Right forelimb (tissue), 1 donor: ENCODE measurements around the gene CLEC16A.

Experiments
- DNase-seq: peaks from one replicate; pipeline ENCODE4 v3.0.0-alpha.2; 2018

Gene CLEC16A

DNA sequence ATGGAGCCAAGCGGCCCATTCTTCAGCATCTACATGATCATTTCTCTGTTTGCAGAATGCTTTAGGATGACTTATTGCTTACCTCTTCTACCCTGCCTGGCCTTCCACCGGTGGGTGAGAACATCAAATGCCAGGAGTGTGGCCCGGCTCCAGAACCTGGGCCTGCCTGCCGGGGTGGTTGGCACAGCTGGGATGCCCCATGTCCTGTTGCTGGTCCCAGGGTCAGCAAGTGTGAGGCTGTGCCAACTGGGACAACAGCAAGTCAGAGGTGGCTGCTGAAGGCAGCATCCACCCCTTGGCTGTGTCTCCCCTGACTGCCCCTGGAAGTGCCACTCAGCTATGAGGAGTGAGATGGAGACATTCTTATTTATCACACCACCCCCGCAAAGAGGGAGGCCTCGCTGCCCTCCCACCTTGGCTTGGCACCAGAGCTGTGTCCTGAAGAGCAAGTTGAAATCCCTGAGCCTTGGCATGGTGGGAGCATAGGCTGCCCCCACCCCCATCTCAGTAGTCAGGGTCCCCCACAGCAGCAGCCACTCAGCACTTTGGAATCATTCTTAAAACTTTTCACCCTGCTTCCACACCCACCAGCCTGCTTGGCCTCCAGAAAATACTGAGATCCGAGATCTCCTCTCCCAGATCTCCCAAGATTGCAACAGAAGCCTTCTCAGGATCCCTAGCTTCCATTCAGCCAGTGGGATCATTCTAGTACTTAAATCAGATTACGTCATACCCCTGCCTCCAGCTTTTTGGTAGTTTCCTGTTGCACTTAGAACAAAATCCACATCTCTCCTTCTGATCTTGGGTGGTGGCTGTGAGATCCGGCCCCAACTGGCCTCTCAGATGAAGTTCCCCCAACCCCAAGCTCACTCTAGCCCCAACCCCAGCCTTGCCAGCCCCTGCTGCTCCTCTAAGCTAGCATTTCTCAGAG, 184.1 kb downstream of the CLEC16A start:
- no peak for DNase-seq

DNA sequence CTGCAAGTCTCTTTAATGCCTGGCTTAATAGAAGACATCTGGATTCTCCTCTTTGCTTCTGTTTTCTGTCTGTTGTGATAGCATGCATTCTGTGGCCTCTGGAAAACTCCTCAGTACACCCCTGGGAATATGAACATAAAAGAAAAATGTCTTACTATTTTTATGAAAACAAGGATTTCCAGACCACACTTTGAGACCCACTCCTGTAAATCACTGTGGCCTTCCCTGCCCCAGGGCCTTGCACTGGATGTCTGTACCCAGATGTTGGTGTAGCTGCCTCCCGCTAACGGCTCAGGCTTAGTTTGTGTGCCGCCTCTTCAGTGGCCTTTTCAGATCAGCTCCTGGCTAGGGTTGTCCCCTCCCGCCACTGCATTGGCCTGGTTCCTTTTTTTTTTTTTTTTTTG, 185.0 kb downstream of the CLEC16A start:
- no peak for DNase-seq

DNA sequence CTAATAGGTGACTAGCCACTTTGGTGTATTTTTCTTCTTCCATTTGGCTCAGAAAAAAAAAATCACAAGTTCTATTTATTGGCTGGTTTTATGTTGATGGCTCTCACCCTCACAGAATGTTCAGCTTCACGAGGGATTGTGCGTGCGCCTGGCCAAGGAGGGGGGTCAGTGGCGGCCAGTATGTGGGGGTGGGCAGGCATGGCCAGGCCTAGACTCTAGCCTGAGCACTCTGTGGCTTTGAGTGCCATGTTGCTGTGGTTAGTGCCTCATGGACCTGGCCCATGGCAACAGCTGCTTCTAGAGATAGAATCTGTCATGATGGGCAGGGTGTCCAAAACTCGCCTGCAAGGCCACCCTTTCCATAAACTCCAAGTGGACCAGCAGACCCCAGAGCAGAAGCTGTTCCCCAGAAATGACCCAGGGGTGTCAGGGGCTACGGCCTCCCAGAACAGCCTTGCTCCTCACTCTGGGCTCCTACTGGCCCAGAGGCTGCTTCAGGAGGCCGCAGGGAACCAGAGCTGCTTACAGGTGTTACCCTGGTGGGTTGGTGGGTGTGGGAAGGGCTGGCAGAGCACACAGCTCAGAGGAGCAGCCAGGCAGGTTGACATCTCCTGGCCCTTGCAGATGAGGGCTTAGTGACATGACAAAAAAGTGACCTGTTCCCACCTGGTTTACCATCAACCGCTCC, 186.8 kb downstream of the CLEC16A start:
- no peak for DNase-seq

DNA sequence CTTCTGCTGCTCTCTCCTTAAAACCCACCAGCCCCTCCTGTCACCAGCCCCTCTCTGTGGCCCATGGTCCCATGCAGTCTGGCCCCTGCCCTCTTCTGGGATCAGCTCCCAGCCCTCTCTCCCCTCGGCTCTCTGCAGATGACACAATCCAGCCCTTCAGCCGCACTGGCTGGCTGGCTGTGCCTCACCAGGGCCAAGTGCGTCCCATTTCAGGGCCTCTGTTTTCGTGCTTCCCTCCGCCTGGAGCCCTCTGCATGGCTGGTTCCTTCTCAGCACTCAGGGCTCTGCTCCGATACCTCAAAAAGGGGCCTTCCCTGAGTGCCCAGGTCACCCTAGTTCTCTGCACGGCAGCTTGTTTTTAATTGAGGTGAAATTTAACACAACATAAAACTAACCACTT, 187.3 kb downstream of the CLEC16A start:
- DNase-seq = no peak

DNA sequence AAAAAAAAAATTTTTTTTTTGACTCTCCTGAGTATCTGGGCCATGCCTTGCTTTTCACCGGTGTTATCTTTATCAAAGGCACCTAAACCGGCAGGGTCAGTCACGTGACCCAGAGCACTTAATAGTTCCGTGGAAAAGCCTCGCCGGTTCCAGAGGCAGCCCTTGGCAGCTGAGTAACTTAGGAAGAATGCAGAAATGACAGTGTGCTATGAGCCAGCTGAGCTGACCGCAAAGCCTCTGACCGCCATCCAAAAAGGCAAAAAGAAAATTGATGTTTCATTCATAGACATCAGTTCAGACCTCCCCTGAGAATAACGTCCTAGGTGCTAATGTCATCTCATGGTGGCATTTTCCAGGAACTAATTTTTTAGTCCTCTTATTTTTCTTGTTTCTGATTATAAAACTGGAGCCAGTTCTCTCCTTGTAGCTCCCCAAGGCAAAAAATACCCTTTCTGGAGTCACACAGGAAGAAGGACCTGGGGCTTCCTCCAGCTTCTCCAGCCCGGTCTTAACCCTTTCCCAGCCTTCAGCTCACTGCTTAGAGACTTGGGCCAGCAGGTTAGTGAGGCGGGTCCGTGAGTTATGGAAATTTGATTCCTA, 189.1 kb downstream of the CLEC16A start:
- peak; percentile 80 for DNase-seq

DNA sequence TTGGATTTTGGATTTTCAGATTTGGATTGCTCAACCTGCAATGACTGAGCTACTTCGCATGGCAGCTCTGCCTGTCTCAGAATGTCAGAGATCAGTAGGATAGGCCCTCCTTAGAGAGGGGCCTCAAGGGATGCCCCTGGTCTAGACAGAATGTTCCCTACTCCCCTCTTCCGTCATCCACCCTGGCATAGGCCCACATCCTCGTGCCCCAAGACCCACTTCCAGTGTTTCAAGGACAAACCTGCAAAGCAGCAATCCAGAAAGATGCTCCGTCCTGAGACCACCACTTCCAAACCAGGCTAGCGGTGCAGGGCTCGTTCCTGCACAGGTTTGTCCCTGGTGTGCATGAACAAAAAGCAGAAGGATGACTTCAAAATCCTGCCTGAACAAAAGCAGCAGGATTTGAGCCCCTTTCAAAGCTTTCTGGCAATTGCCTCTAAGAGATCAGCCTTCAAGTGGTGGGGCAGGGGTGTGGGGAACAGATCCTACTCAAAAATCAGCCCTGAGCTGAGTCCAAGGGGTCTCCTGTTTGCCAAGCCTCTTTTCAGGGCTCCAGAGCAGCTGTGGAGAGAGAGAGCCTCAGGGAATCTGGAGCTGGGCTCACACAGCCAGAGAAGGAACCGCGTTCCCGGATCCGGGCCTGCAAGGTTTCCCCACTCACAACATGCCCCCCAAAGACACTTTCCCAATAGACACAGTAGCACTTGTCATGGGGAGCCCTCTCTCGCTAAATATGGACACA, 190.5 kb downstream of the CLEC16A start:
- no peak for DNase-seq

DNA sequence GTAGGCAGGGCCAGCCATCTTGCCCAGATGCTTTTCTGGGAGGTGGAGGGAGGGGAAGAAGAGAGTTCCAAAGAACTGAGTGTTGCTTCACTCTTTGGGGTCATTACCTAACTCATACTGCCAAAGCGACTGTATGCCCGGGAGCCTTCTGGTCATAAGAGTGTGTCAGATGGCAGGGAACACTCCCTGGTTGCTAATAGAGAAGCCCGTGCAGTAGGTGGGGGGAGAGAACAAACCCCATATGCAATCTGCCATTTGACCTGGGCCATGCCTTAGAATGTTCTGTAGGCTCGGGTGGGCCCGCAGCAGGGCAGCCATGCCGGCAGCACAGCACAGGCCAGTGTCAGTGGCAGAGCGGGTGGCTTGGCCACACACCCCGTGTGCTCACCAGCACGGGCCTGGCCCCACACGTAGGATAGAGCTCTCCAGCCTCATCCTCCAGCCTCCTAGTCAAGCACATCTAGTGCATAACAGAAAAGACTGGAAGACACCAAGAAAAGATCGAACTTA, 191.2 kb downstream of the CLEC16A start:
- DNase-seq = no peak

DNA sequence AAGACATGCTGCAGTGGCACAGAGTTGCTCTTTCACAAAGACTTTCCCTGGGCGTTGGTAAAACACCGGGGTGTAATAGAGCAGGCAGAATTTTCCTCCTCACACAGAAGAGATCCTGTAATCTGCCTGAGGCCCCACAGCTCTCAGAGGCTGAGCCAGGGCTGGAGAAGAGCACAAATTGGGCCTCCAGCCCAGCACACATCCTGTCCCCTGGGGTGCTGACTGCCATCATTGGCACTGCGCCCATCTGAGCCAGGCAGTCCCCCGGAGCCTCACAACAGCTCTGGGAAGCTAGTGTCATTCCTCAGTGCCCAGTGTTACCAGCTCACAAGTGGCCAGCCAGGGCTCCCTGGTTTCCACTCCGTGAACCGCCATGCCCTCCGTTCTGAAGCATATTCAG, 192.2 kb downstream of the CLEC16A start:
- no peak for DNase-seq

DNA sequence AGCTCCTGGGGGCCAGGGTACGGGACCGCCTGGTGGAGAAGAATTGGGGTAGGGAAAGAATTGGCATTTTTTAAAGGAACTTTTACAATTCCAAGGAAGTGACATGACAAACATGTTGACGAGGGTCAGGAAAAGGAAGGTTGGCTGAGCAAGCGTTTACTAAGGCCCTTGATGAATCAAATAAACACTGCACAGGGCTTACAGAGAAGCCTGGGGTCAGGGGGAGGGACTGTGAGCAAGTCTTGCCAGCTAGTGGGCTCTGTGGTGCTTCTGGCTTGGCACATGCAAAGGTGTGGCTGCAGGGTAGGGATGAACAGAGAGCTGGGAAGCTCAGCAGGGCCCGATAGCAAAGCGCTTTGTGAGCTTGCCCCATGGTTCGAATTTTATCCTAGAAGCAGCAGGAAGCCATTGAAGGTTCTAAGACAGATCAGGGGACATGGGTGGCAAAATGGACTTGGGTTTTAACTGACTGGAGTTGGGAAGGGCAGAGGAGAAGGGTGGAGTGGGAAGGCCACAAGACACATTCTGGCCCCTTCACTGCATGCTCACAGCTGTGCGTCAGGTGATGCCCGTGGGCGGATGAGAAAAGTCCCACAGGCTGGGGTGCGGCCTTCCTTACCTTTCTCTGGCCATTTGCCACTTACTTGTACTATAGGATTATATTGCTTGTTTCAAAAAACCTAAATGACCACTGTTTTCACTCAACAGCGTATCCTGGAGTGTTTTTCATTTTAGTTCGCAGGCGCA, 193.8 kb downstream of the CLEC16A start:
- DNase-seq = no peak

DNA sequence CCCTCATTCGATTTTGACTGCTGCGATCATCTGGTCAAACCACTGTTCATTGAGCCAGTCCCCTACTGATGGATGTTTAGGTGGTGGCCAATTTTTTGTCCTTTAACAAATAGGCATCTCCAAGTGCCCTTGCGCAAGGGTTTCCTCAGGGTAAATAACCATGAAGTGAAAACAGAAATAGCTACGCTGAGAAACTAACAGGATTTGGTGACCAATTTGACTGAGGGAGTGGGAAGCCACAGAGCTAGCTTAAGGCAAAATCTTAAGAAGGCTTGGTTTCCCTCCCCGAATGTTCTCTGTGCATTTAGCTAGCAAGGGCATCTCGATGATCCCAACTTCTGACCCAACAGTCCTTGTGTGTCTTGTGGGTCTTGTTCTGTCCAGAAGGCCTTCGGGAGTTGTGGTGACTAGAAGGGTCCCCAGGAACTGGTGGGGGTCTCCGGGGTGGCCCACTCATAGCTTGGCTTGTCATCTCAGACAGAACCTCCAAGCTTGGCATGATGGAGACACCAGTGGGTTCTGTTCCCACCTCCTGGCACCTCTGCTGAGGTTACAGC, 194.5 kb downstream of the CLEC16A start:
- DNase-seq = no peak

DNA sequence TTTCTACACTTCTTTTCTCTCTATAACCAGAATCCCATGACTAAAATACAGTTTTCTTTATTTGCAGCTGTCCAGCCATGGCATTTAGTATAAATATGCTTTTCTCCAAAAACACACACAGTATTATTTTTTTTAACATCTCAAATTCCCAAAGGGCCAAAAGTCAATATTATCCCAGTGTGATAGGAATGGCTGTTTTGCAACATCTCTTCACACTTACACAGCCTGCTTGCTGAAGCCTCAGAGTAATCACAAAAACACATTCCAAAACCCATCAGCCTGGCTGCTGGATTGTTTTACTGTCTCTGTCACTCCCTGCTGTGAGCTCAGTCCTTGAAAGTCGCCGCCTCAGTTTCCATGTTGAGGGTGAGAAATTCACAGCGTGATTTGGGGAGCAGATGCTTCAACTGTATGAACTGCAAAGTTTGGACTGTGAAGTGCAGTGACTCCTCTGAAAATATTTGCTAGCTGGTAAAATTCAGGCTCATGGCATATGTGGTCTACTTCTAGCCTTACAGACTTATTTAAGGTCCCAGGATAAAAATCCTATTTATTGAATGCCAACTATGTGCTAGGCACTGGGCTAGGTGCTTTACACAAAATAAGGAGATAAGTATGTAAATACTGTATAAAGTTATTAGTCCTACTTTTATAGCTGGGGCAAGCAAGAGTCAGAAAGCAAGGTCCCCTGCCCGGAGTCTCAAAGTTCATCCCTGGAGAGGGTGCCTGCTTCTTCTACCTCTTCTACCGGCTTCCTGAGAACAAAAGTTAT, 195.1 kb downstream of the CLEC16A start:
- DNase-seq = no peak

DNA sequence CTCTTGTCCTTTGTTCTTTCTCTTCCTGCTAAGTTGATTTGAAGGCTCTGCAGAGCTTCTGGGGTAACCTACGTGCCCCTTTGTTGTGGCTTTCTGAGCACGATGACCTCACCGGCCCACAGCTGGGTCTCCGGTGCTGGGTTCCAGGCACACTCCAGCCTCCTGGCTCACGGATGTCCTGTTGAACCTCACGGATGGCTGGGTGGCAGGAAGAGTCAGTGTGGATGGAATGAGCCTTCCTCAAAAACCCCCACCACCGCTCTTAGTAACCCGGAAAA, 195.7 kb downstream of the CLEC16A start:
- DNase-seq = no peak

DNA sequence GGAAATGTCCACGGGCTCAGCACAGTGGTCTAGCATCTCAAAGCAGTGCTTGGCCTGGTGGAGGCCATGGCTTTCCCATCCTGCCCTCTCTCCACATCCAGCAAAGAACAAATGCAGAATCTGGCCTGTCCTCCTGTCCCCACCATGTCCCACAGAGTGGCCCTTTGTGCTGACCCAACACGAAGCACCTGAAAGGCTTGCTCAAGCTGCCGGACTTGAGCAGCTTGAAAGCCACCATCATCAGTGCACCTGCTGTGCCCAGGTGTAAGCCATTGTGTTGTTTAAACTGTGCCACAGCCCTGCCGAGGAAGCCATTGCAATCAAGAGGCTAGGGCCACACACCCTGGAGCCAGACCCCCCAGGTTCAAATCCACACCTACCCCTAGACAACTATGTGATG, 196.1 kb downstream of the CLEC16A start:
- no peak for DNase-seq

DNA sequence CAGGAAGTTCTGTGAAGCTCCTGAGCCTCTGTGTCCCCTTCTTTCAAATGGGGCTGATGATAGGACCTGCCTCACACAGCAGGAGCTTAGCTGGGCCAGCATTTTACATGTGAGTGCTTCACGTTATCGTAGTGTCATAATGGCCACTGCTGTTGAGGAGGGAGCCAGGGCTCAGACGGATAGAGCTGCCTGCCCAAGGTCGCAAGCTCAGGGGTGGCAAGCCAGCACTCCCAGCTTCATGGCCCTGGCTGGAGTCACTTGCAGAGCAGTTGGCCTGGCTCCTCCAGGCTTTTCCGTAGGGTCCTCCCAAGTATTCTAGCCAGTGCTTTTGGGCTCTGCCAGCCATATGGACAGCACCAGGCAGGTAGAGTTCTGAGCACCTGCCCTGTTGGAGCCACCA, 196.5 kb downstream of the CLEC16A start:
- DNase-seq = no peak

DNA sequence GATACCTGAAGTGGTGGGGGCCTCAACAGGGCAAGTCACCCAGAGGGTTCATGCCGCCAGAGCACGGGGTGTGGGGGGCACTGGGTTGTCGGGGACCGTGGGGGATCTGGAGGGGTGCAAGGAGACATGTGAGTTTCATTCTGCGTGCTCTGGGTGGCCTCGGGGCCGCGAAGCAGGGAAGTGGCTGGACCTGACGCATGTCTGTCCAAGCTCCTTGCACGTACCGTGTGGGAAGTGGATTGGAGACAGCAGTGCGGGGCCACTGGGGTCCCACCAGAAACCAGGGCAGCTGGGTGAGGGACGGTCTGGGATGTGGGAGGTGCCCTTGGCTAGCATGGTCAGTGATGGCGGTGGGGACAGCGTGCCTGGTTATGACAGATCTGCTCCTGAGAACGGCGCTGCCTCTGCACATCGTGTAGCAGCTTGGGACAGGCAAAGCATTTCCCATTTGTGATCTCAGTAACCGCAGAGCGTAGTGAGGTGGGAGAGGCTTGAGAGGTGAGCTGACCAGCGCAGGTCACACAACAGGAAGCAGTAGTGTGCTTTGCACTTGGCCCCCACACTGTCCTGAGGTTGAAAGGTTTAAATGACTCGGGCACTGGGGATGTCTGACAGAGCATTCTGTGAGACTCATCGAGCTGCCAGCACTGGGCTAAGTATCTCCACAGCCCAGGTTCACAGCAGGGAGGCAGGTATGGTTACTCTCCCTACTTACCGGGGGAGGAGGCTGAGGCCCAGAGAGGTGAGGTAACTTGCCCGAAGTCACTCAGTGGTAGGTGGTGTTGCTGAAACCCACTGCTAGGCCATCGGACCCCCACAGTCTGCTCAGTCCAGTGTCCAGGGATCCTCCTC, 197.3 kb downstream of the CLEC16A start:
- DNase-seq = no peak

DNA sequence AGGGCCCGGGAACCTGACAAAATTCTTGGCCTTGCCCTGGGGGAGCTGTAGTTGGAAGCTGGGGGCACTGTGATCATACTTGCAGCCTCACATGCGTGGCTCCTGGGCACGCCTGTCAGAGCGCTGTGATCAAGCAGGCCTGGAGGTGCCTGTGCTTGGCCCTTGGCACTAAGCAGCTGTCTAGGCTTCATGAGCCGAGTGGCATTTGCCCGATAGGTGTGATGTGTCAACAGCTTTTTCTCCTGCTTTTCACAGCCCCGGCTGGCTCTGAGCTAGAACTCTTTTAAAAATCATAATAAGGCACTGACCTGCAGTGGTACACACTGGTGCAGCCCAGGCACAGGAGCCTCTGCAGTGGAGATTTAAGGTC, 197.9 kb downstream of the CLEC16A start:
- no peak for DNase-seq

DNA sequence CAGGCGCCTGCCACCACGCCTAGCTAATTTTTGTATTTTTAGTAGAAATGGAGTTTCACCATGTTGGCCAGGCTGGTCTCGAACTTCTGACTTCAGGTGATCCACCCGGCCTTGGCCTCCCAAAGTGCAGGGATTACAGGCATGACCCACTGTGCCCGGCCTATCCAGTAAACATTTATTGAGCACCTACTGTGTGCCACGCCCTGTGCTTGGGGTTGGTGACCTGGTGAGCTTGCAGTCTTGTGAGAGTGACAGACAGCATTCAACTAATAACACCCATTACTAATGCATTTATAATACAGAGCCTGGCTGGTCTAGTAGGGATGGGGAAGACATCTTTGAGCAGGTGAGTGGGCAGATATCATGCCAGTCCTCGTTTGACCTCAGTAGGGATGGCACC, 198.6 kb downstream of the CLEC16A start:
- no peak for DNase-seq

DNA sequence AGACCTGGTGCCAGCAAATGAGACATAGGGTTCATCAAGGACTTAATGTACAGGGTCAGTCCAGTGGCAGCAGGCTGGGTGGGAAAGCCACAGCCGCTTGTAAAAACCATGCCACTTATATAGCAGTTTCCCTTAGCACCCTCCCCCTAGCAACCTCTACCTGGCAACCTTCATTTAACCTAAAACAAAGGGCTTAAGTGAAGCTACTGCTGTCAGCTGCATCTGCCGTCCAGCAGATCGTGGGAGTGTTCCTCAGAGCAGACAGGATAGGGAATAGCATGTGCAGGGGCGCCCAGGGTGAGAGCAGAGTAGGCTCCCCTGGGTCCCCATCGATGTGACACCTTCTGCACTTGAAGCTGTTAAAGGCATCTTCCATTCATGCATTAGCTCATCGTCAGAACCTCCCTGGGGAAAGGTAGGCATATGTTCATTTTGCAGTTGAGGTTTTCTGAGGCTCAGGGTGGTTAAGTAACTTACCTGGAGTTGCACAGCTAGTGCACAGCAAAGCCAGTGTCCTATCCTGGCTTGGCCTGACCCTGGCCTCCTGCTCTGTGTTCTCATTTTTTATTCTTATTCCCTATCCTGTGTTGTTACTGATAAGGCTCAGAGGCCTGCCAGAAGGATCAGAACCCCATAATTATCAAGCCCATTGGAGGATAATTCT, 199.1 kb downstream of the CLEC16A start:
- no peak for DNase-seq

DNA sequence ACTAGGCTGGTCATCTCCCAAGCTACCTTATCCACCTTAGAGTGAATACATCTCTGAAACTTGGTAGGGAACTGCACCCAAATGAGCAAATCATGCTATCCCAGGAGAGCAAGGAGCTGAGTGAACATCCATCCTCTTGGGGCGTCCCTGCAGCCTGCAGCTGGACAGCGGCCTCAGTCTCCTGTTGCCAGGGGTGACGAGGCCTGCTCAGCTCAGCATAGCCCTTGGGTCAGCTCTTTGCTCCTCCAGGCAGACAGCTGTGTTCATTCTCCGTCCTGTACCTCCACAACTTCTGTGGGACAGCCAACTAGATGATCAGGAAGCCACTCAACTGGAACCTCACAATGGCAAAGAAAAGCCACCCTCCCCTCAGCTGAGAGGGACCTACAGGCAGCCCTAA, 199.8 kb downstream of the CLEC16A start:
- no peak for DNase-seq
